Erythroblast (primary cell): ENCODE data around the gene NID1.

Experiments
- GATA1 ChIP-seq: IDR thresholded peaks from 2 replicates; pipeline ENCODE4 v1.6.1; 2011; ENCODE audit warnings: low read depth, mild to moderate bottlenecking, control low read depth, low read length, moderate library complexity
- POLR2A ChIP-seq: IDR thresholded peaks from 2 replicates; pipeline ENCODE4 v1.6.1; 2011; ENCODE audit warnings: mild to moderate bottlenecking, low read length

- TF ChIP-seq POLR2A (no peak), GATA1 (no peak)
These were observed 72.5 kb downstream of the NID1 start for GRCh38 chr1:235992346-235992745.
